ENCODE results near the gene LRP3. TPM values are rescaled to one million over a fixed set of nuclear protein-coding genes. Genes with fewer than 3 reads are reported as not detected.
A peak's percentile ranks its signal among the peaks of the same experiment; 100 is the strongest.

The LRP3 gene
- total RNA-seq, 1 experiment from 2014 or later, result 29.0 TPM

DNA sequence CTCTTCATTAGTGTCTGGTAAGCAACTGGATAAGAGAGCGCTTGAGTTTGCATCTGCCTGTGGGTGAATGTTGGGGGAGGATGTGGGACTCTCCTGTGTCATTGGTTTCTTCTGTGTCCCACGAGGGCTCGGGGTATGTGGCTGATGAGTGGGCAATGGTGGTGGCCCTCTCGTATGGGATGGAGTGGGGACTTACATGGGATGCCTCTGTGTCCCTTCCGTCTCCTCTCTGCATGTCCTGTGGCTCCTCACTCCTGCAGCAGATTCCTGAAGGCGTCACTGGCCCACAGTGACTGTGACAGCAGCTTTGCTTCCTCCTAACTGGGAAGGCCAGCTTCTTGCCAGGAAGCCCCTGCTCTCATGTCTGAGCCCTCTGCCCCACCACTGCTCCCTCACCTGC, 2.6 kb upstream of the LRP3 start:
- Histone ChIP-seq H2AFZ (ENCODE audit: low read depth, low read length, poor library complexity, severe bottlenecking) (no peak overlapping the region), H3K4me2 (ENCODE audit: low read length) (no peak overlapping the region), H3K27me3 (ENCODE audit: insufficient read depth, low read length) (no peaks in the 10 kb centered on the region), H3K36me3 (ENCODE audit: control insufficient read depth in 1 of 2, insufficient read depth in 2 of 2, low read length in 2 of 2) (0 out of 4 replicates have a peak, but pooled peaks cover 0 to 1% of the 10 kb centered on the region in 2 experiments), H3K4me1 (ENCODE audit: control insufficient read depth in 1 of 2, insufficient read depth in 2 of 2, low read length in 2 of 2) (peaks cover 13 to 18% of the 10 kb centered on the region in 2 experiments; a peak in 3 of 4 replicates), H3K4me3 (replicated peaks in 1 of 2; ENCODE audit: low read depth in 1 of 2, low read length in 2 of 2) (no peak overlapping the region), H3K27ac (ENCODE audit: low read depth, low read length) (no peak overlapping the region), H3K9me3 (ENCODE audit: control insufficient read depth in 1 of 2, insufficient read depth in 1 of 2, low read depth in 1 of 2, low read length in 2 of 2) (no peaks in the 10 kb centered on the region), H3K9ac (ENCODE audit: low read length) (no peak overlapping the region), H3K9me2 (ENCODE audit: insufficient read depth) (no peaks in the 10 kb centered on the region), H3K79me2 (ENCODE audit: insufficient read depth, low read length) (peaks cover 14% of the 10 kb centered on the region), H4K20me1 (ENCODE audit: insufficient read depth) (no peaks in the 10 kb centered on the region)
- POLR2A ChIA-PET, result no interaction called here
- no peak for ATAC-seq
- intact Hi-C loops (cut with micrococcal nuclease), result no loop called here
- RAD21 ChIA-PET (ENCODE audit: low non-redundant PET in 1 of 2, low total read pairs in 2 of 2, uncharacterized antibody in 2 of 2, unreplicated experiment in 2 of 2), result no interaction called here
- TF ChIP-seq EZH2 (IDR thresholded peaks at IDR 0.05), result no peak
- no peak for TF ChIP-seq TCF7L2 (IDR thresholded peaks at IDR 0.05; ENCODE audit: borderline replicate concordance, extremely low read depth, insufficient read depth, insufficient read length)
- TF ChIP-seq EZH2phosphoT487 (IDR thresholded peaks at IDR 0.05; ENCODE audit: borderline replicate concordance), result no peak
- no peak for TF ChIP-seq CBX3 (IDR thresholded peaks at IDR 0.05; ENCODE audit: low read depth)
- TF ChIP-seq YY1 (IDR thresholded peaks at IDR 0.05; ENCODE audit: extremely low read depth, insufficient replicate concordance, low read depth, low read length), result no peak
- CTCF ChIA-PET, result no interaction called here
- no TSS peak for BruUV-seq (replicated peaks)
- DNase-seq (ENCODE audit: low read depth, low spot score), result no peak

DNA sequence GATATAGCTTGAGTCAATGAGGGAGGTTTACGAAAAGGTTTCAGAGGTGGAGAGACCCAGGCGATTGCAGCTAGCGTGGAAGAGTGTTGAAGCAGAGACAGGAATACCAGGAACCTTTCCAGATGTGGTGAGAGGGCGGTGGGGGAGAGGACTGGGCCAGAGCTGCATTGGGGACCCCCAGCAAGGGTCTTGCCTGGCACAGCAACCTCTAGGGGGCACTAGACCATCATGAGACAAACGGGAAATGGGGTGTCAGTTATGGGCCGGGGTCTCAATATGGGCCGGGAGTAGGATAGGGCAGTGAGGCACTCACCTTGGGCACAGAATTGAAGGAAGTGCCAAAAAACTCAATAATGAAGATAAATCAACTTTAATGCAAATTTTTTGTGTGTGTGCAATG, 2.1 kb upstream of the LRP3 start:
- H3K9me3 ChIP-seq (ENCODE audit: control insufficient read depth in 1 of 2, insufficient read depth in 1 of 2, low read depth in 1 of 2, low read length in 2 of 2), result no peaks in the 10 kb centered on the region
- H3K4me3 ChIP-seq (replicated peaks in 1 of 2; ENCODE audit: low read depth in 1 of 2, low read length in 2 of 2), result no peak overlapping the region
- no peak overlapping the region for H3K9ac ChIP-seq (ENCODE audit: low read length)
- no peaks in the 10 kb centered on the region for H3K9me2 ChIP-seq (ENCODE audit: insufficient read depth)
- DNase-seq (ENCODE audit: low read depth, low spot score) (no peak), ATAC-seq (no peak)
- H4K20me1 ChIP-seq (ENCODE audit: insufficient read depth), result no peaks in the 10 kb centered on the region
- no peak overlapping the region for H3K4me2 ChIP-seq (ENCODE audit: low read length)
- H3K27me3 ChIP-seq (ENCODE audit: insufficient read depth, low read length), result no peaks in the 10 kb centered on the region
- no peak overlapping the region for H3K27ac ChIP-seq (ENCODE audit: low read depth, low read length)
- no peak overlapping the region for H2AFZ ChIP-seq (ENCODE audit: low read depth, low read length, poor library complexity, severe bottlenecking)
- TF ChIP-seq, protein P1, sequence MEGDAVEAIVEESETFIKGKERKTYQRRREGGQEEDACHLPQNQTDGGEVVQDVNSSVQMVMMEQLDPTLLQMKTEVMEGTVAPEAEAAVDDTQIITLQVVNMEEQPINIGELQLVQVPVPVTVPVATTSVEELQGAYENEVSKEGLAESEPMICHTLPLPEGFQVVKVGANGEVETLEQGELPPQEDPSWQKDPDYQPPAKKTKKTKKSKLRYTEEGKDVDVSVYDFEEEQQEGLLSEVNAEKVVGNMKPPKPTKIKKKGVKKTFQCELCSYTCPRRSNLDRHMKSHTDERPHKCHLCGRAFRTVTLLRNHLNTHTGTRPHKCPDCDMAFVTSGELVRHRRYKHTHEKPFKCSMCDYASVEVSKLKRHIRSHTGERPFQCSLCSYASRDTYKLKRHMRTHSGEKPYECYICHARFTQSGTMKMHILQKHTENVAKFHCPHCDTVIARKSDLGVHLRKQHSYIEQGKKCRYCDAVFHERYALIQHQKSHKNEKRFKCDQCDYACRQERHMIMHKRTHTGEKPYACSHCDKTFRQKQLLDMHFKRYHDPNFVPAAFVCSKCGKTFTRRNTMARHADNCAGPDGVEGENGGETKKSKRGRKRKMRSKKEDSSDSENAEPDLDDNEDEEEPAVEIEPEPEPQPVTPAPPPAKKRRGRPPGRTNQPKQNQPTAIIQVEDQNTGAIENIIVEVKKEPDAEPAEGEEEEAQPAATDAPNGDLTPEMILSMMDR (IDR thresholded peaks at IDR 0.05 in 2 of 3, conservative IDR thresholded peaks at IDR 0.05 in 1 of 3; ENCODE audit: borderline replicate concordance in 1 of 3, insufficient read depth in 1 of 3, low read depth in 2 of 3, low read length in 2 of 3), result peak in 2 of 3 experiments; percentile 44 to 61; a peak in 4 of 6 replicates
- TF ChIP-seq EGR1 (IDR thresholded peaks at IDR 0.05; ENCODE audit: low read depth), result no peak
- peaks cover 13 to 18% of the 10 kb centered on the region in 2 experiments; a peak in 3 of 4 replicates for H3K4me1 ChIP-seq (ENCODE audit: control insufficient read depth in 1 of 2, insufficient read depth in 2 of 2, low read length in 2 of 2)
- H3K79me2 ChIP-seq (ENCODE audit: insufficient read depth, low read length), result peaks cover 14% of the 10 kb centered on the region
- ChIA-PET RAD21 (ENCODE audit: low non-redundant PET in 1 of 2, low total read pairs in 2 of 2, uncharacterized antibody in 2 of 2, unreplicated experiment in 2 of 2) (no interaction called here), CTCF (no interaction called here), POLR2A (no interaction called here)
- intact Hi-C loops (cut with micrococcal nuclease), result no loop called here
- H3K36me3 ChIP-seq (ENCODE audit: control insufficient read depth in 1 of 2, insufficient read depth in 2 of 2, low read length in 2 of 2), result 0 out of 4 replicates have a peak, but pooled peaks cover 0 to 7% of the 10 kb centered on the region in 2 experiments
- no TSS peak for BruUV-seq (replicated peaks)

Measured in HCT116 (cell line).